SK-N-SH (cell line): ENCODE measurements around the gene CIT. TPM values are rescaled to one million over a fixed set of nuclear protein-coding genes. Genes with fewer than 3 reads are reported as not detected.

Experiments used
- CTCF ChIA-PET: fragments of 300-600, 350-600 bp; formaldehyde crosslinking; extraction: SDS; loops from one replicate; lab custom pipeline; 2021; lab: Yijun Ruan, JAX
- POLR2A ChIA-PET: fragments of 350-600 bp; sonication (Branson Sonifier 250); formaldehyde crosslinking; extraction: SDS; loops from one replicate; lab custom pipeline; 2020; ENCODE audit warnings: antibody characterized with exemption, inconsistent platforms; lab: Yijun Ruan, JAX
- DNase-seq: peaks from one replicate; pipeline ENCODE4 v3.0.0; 2012
- H2AFZ ChIP-seq: fragments of 200-600 bp; sonication (generic); 2 replicates; pipeline ENCODE4 v1.8.1; 2016; ENCODE audit warnings: antibody characterized with exemption, mild to moderate bottlenecking, low read depth
- H3F3A ChIP-seq: fragments of 200-600 bp; sonication (generic); replicated peaks from 2 replicates; pipeline ENCODE3; 2016; ENCODE audit warnings: antibody characterized with exemption, mild to moderate bottlenecking; ENCODE audit not compliant: insufficient read depth
- H3K27ac ChIP-seq, 2 experiments: fragments of 200-500 bp in 1 of 2; fragments of 200-600 bp in 1 of 2; sonication (Bioruptor generic) in 1 of 2; sonication (generic), shearing (Covaris generic) in 1 of 2; 2 replicates each; pipeline versions ENCODE4 v1.5.1 to v1.6.1; 2014 to 2016; ENCODE audit warnings: low read depth in 2 of 2, inconsistent platforms in 1 of 2, low read length in 1 of 2, mild to moderate bottlenecking in 1 of 2, mixed read lengths in 1 of 2
- H3K27me3 ChIP-seq: fragments of 200-600 bp; sonication (generic), shearing (Covaris generic); 2 replicates; pipeline ENCODE4 v1.6.1; 2016; ENCODE audit warnings: mixed run types; ENCODE audit not compliant: insufficient read depth
- H3K36me3 ChIP-seq, 2 experiments: fragments of 200-500 bp in 1 of 2; fragments of 200-600 bp in 1 of 2; sonication (Bioruptor generic) in 1 of 2; sonication (generic) in 1 of 2; replicated peaks in 1 of 2; 2 replicates each; pipeline versions ENCODE3 to v1.5.1; 2014 to 2016; ENCODE audit warnings: low read length in 1 of 2, mild to moderate bottlenecking in 1 of 2; ENCODE audit not compliant: insufficient read depth in 2 of 2, control insufficient read depth in 1 of 2
- H3K4me1 ChIP-seq, 2 experiments: fragments of 200-500 bp in 1 of 2; fragments of 200-600 bp in 1 of 2; sonication (Bioruptor generic) in 1 of 2; sonication (generic), shearing (Covaris generic) in 1 of 2; 2 replicates each; pipeline versions ENCODE4 v1.5.1 to v1.6.1; 2014 to 2016; ENCODE audit warnings: low read depth in 1 of 2, low read length in 1 of 2, mixed run types in 1 of 2; ENCODE audit not compliant: insufficient read depth in 2 of 2, control insufficient read depth in 1 of 2
- H3K4me2 ChIP-seq: fragments of 200-600 bp; sonication (generic), shearing (Covaris generic); 2 replicates; pipeline ENCODE4 v1.6.1; 2017; ENCODE audit warnings: mixed run types
- H3K4me3 ChIP-seq, 2 experiments: fragments of 200-500 bp in 1 of 2; fragments of 200-600 bp in 1 of 2; sonication (Bioruptor generic) in 1 of 2; sonication (generic), shearing (Covaris generic) in 1 of 2; 2 replicates each; pipeline versions ENCODE4 v1.5.1 to v1.8.1; 2014 to 2016; ENCODE audit warnings: low read depth in 2 of 2, inconsistent platforms in 1 of 2, low read length in 1 of 2, mild to moderate bottlenecking in 1 of 2, mixed read lengths in 1 of 2, moderate library complexity in 1 of 2
- H3K79me2 ChIP-seq: fragments of 200-600 bp; sonication (generic); 2 replicates; pipeline ENCODE4 v1.8.1; 2017; ENCODE audit warnings: mild to moderate bottlenecking; ENCODE audit not compliant: insufficient read depth
- H3K9ac ChIP-seq: fragments of 200-600 bp; sonication (generic); 2 replicates; pipeline ENCODE4 v1.6.1; 2017; ENCODE audit warnings: mixed run types
- H3K9me2 ChIP-seq: fragments of 200-600 bp; sonication (generic); 2 replicates; pipeline ENCODE4 v1.6.1; 2017; ENCODE audit warnings: mixed run types
- H3K9me3 ChIP-seq: fragments of 200-600 bp; sonication (generic); 2 replicates; pipeline ENCODE4 v1.6.1; 2017; ENCODE audit warnings: mixed run types, mild to moderate bottlenecking, moderate library complexity
- H4K20me1 ChIP-seq: fragments of 200-600 bp; sonication (generic); 2 replicates; pipeline ENCODE4 v1.6.1; 2017; ENCODE audit warnings: mild to moderate bottlenecking, mixed run types; ENCODE audit not compliant: insufficient read depth
- ELF1 ChIP-seq: IDR thresholded peaks from 2 replicates; pipeline ENCODE4 v1.4.0; 2012
- EP300 ChIP-seq, 2 experiments: IDR thresholded peaks; 2 replicates each; pipeline versions ENCODE4 v1.4.0 to v1.6.1; 2012; ENCODE audit warnings: borderline replicate concordance in 1 of 2, low read depth in 1 of 2, low read length in 1 of 2
- GABPA ChIP-seq: IDR thresholded peaks from 2 replicates; pipeline ENCODE4 v1.4.0; 2012; ENCODE audit warnings: low read depth, mild to moderate bottlenecking
- JUND ChIP-seq: IDR thresholded peaks from 2 replicates; pipeline ENCODE4 v1.4.0; 2012
- MEF2A ChIP-seq: IDR thresholded peaks from 2 replicates; pipeline ENCODE4 v1.4.0; 2012; ENCODE audit warnings: low read depth, borderline replicate concordance
- NFIC ChIP-seq: IDR thresholded peaks from 2 replicates; pipeline ENCODE4 v1.4.0; 2012; ENCODE audit warnings: borderline replicate concordance
- NRF1 ChIP-seq: IDR thresholded peaks from 2 replicates; pipeline ENCODE4 v1.6.1; 2012; ENCODE audit warnings: low read depth, mild to moderate bottlenecking, low read length
- RFX5 ChIP-seq: IDR thresholded peaks from 2 replicates; pipeline ENCODE4 v1.6.1; 2012; ENCODE audit warnings: mild to moderate bottlenecking, improper control_type of control experiment, low read length
- RXRA ChIP-seq: IDR thresholded peaks from 2 replicates; pipeline ENCODE4 v1.4.0; 2012; ENCODE audit warnings: low read depth, mild to moderate bottlenecking, borderline replicate concordance
- SIN3A ChIP-seq: IDR thresholded peaks from 2 replicates; pipeline ENCODE4 v1.6.1; 2012; ENCODE audit warnings: low read depth, mild to moderate bottlenecking, low read length, moderate library complexity, borderline replicate concordance
- SMC3 ChIP-seq: IDR thresholded peaks from 2 replicates; pipeline ENCODE4 v1.6.1; 2012; ENCODE audit warnings: low read depth, low read length, improper control_type of control experiment
- TAF1 ChIP-seq: IDR thresholded peaks from 2 replicates; pipeline ENCODE4 v1.6.1; 2012; ENCODE audit warnings: low read depth, mild to moderate bottlenecking, low read length, moderate library complexity, borderline replicate concordance
- YY1 ChIP-seq: IDR thresholded peaks from 2 replicates; pipeline ENCODE4 v1.4.0; 2012; ENCODE audit warnings: low read depth, mild to moderate bottlenecking
- WGBS: methylation state at CpG from one replicate; pipeline ENCODE4 v1.1.6; 2017; ENCODE audit warnings: low lambda C conversion rate; 5-methylcytosine and 5-hydroxymethylcytosine counted together
- polyA plus RNA-seq, 3 experiments: library from polyadenylated mRNA; depleted of rRNA; stranded (reverse); fragments of >200 nt; gene quantifications; 2 replicates each; pipeline ENCODE4 v1.2.3, GENCODE V29; 2012
- TF ChIP-seq, protein P1 (sequence below): IDR thresholded peaks from 2 replicates; pipeline ENCODE4 v1.4.0; 2012; ENCODE audit warnings: low read depth
- TF ChIP-seq, protein P2 (sequence below): IDR thresholded peaks from 2 replicates; pipeline ENCODE4 v1.4.0; 2012; ENCODE audit warnings: low read depth, borderline replicate concordance
- TF ChIP-seq, protein P3 (sequence below): IDR thresholded peaks from 2 replicates; pipeline ENCODE4 v1.6.1; 2012; ENCODE audit warnings: mild to moderate bottlenecking, low read depth, low read length, moderate library complexity
- TF ChIP-seq, protein P4 (sequence below): IDR thresholded peaks from 2 replicates; pipeline ENCODE4 v1.4.0; 2012; ENCODE audit warnings: low read depth, borderline replicate concordance
- TF ChIP-seq, protein P5 (sequence below): fragments of 150-350 bp; IDR thresholded peaks from 2 replicates; pipeline ENCODE4 v1.6.1; 2017; ENCODE audit warnings: antibody characterized with exemption, low read length, low read depth, borderline replicate concordance
- TF ChIP-seq, protein P6 (sequence below): fragments of 200-600 bp; sonication (generic); IDR thresholded peaks from 2 replicates; pipeline ENCODE4 v1.6.1; 2017; ENCODE audit warnings: antibody characterized with exemption, mild to moderate bottlenecking, moderate library complexity
- TF ChIP-seq, protein P7 (sequence below): fragments of 150-350 bp; IDR thresholded peaks from 2 replicates; pipeline ENCODE4 v1.6.1; 2016; ENCODE audit warnings: mild to moderate bottlenecking, low read depth, low read length

Gene CIT
- polyA plus RNA-seq, 1 of the 3 experiments (the other 2 are of a cell fraction) = 7.7 TPM

DNA sequence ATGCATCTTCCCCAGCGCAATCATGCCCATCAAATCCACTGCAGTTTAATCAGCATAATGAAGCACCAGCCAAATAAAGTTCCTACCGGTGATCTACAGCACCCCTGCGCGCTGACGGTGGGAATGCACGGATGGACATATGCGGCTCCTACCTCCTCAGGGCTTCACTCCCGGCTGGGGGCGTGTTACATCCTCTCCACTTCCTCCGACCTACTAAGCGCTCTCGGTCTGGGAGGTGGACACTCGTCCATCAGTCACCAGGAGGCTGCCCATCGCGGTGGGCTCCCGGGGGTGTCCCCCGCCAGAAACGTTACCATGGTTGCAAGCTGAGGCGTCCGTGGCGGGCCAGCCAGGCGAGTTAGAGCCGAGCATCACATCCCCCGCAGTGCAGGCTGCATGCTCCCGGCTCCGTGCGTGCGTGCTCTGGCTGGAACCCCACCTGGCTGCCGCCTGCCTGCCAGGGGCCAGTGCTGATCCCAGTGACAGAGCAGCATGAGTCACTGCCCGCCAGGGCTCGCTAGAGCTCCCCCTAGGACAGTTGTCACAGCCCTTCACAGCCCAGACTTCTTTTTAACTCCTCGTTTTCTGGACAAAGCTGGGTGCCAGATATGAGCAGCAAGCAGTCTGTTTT lies 73.0 kb downstream of the CIT start:
- peak; percentile 86 for DNase-seq
- POLR2A ChIA-PET = interaction anchor here (0.8 to 1.0 kb wide), 2 partner anchors 9 to 186 kb away, joined by 3 read pairs; no protein-coding TSS in a partner anchor
- TF ChIP-seq, protein P1, sequence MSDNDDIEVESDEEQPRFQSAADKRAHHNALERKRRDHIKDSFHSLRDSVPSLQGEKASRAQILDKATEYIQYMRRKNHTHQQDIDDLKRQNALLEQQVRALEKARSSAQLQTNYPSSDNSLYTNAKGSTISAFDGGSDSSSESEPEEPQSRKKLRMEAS = peak; percentile 68; the same call in 1 of the 2 replicates
- TF ChIP-seq, protein P2, sequence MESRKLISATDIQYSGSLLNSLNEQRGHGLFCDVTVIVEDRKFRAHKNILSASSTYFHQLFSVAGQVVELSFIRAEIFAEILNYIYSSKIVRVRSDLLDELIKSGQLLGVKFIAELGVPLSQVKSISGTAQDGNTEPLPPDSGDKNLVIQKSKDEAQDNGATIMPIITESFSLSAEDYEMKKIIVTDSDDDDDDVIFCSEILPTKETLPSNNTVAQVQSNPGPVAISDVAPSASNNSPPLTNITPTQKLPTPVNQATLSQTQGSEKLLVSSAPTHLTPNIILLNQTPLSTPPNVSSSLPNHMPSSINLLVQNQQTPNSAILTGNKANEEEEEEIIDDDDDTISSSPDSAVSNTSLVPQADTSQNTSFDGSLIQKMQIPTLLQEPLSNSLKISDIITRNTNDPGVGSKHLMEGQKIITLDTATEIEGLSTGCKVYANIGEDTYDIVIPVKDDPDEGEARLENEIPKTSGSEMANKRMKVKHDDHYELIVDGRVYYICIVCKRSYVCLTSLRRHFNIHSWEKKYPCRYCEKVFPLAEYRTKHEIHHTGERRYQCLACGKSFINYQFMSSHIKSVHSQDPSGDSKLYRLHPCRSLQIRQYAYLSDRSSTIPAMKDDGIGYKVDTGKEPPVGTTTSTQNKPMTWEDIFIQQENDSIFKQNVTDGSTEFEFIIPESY = no peak
- peak; percentile 48; the same call in 1 of the 2 replicates for TF ChIP-seq SMC3
- no peak for TF ChIP-seq GABPA
- peak; percentile 71; the same call in 1 of the 2 replicates for TF ChIP-seq SIN3A
- no peak for TF ChIP-seq RXRA
- TF ChIP-seq, protein P3, sequence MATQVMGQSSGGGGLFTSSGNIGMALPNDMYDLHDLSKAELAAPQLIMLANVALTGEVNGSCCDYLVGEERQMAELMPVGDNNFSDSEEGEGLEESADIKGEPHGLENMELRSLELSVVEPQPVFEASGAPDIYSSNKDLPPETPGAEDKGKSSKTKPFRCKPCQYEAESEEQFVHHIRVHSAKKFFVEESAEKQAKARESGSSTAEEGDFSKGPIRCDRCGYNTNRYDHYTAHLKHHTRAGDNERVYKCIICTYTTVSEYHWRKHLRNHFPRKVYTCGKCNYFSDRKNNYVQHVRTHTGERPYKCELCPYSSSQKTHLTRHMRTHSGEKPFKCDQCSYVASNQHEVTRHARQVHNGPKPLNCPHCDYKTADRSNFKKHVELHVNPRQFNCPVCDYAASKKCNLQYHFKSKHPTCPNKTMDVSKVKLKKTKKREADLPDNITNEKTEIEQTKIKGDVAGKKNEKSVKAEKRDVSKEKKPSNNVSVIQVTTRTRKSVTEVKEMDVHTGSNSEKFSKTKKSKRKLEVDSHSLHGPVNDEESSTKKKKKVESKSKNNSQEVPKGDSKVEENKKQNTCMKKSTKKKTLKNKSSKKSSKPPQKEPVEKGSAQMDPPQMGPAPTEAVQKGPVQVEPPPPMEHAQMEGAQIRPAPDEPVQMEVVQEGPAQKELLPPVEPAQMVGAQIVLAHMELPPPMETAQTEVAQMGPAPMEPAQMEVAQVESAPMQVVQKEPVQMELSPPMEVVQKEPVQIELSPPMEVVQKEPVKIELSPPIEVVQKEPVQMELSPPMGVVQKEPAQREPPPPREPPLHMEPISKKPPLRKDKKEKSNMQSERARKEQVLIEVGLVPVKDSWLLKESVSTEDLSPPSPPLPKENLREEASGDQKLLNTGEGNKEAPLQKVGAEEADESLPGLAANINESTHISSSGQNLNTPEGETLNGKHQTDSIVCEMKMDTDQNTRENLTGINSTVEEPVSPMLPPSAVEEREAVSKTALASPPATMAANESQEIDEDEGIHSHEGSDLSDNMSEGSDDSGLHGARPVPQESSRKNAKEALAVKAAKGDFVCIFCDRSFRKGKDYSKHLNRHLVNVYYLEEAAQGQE = no peak
- TF ChIP-seq JUND = peak; percentile 51; the same call in 1 of the 2 replicates
- no peak for TF ChIP-seq ELF1
- no peak for TF ChIP-seq TAF1
- TF ChIP-seq RFX5 = no peak
- TF ChIP-seq EP300 (IDR thresholded peaks at IDR 0.05; ENCODE audit: borderline replicate concordance in 1 of 2, low read depth in 1 of 2, low read length in 1 of 2) = no peak
- no peak for TF ChIP-seq MEF2A
- TF ChIP-seq, protein P4, sequence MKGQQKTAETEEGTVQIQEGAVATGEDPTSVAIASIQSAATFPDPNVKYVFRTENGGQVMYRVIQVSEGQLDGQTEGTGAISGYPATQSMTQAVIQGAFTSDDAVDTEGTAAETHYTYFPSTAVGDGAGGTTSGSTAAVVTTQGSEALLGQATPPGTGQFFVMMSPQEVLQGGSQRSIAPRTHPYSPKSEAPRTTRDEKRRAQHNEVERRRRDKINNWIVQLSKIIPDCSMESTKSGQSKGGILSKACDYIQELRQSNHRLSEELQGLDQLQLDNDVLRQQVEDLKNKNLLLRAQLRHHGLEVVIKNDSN = no peak
- TF ChIP-seq, protein P5, sequence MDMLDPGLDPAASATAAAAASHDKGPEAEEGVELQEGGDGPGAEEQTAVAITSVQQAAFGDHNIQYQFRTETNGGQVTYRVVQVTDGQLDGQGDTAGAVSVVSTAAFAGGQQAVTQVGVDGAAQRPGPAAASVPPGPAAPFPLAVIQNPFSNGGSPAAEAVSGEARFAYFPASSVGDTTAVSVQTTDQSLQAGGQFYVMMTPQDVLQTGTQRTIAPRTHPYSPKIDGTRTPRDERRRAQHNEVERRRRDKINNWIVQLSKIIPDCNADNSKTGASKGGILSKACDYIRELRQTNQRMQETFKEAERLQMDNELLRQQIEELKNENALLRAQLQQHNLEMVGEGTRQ = no peak
- TF ChIP-seq NRF1 = no peak
- TF ChIP-seq, protein P6, sequence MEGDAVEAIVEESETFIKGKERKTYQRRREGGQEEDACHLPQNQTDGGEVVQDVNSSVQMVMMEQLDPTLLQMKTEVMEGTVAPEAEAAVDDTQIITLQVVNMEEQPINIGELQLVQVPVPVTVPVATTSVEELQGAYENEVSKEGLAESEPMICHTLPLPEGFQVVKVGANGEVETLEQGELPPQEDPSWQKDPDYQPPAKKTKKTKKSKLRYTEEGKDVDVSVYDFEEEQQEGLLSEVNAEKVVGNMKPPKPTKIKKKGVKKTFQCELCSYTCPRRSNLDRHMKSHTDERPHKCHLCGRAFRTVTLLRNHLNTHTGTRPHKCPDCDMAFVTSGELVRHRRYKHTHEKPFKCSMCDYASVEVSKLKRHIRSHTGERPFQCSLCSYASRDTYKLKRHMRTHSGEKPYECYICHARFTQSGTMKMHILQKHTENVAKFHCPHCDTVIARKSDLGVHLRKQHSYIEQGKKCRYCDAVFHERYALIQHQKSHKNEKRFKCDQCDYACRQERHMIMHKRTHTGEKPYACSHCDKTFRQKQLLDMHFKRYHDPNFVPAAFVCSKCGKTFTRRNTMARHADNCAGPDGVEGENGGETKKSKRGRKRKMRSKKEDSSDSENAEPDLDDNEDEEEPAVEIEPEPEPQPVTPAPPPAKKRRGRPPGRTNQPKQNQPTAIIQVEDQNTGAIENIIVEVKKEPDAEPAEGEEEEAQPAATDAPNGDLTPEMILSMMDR = peak; percentile 54
- TF ChIP-seq, protein P7, sequence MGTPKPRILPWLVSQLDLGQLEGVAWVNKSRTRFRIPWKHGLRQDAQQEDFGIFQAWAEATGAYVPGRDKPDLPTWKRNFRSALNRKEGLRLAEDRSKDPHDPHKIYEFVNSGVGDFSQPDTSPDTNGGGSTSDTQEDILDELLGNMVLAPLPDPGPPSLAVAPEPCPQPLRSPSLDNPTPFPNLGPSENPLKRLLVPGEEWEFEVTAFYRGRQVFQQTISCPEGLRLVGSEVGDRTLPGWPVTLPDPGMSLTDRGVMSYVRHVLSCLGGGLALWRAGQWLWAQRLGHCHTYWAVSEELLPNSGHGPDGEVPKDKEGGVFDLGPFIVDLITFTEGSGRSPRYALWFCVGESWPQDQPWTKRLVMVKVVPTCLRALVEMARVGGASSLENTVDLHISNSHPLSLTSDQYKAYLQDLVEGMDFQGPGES = no peak
- no peak for TF ChIP-seq NFIC
- TF ChIP-seq YY1 = no peak

More for the DNA sequence above, 73.0 kb downstream of the CIT start:
- H3F3A ChIP-seq = no peaks in the 10 kb centered on the region
- peak overlapping the region; percentile 17 to 19; a peak in 2 of 4 replicates for H3K4me3 ChIP-seq
- no peak overlapping the region for H3K9ac ChIP-seq
- no peaks in the 10 kb centered on the region for H3K9me2 ChIP-seq
- WGBS = 58% methylated on average over 29 of the region's 32 CpGs
- peak overlapping the region; percentile 36 for H3K4me2 ChIP-seq
- H3K4me1 ChIP-seq = peaks cover 7 to 8% of the 10 kb centered on the region in 2 experiments; a peak in 3 of 4 replicates
- H3K9me3 ChIP-seq = no peaks in the 10 kb centered on the region
- CTCF ChIA-PET = interaction anchor here (0.6 to 5.7 kb wide), 26 partner anchors 9 to 133 kb away, joined by 3 to 58 read pairs (median 3); no protein-coding TSS in a partner anchor
- H3K27me3 ChIP-seq = no peaks in the 10 kb centered on the region
- H3K27ac ChIP-seq = no peak overlapping the region
- H2AFZ ChIP-seq = peak overlapping the region; percentile 64; the same call in 1 of the 2 replicates
- H4K20me1 ChIP-seq = no peaks in the 10 kb centered on the region
- peaks cover 0 to 12% of the 10 kb centered on the region in 2 experiments for H3K36me3 ChIP-seq
- peaks cover 9% of the 10 kb centered on the region; the same call in 1 of the 2 replicates for H3K79me2 ChIP-seq
